ENCODE results near the gene ARFRP1.

- TF ChIP-seq CTCF (IDR thresholded peaks at IDR 0.05; ENCODE audit: insufficient read depth, low read length, poor library complexity, severe bottlenecking), result no peak
- TF ChIP-seq EZH2phosphoT487 (conservative IDR thresholded peaks at IDR 0.05; ENCODE audit: low read length), result no peak
Measured at GRCh38 chr20:63737945-63738686, 30.3 kb upstream of the ARFRP1 start.
